SK-N-SH treated with all-trans-retinoic acid at 6 μM for 48 hours (cell line): ENCODE results near the gene KRT84.

Source experiments
- ATAC-seq: fragments of 200-7000 bp; cut with Tn5 transposase; 3 replicates; pipeline ENCODE4 v1.9.1; 2020; ENCODE audit warnings: mild to moderate bottlenecking, moderate library complexity
- ARNTL ChIP-seq: fragments of 450-650 bp; formaldehyde crosslinking; IDR thresholded peaks from 2 replicates; pipeline ENCODE4 v1.5.0; 2020; ENCODE audit warnings: low read depth, mild to moderate bottlenecking, moderate library complexity, borderline replicate concordance
- BACH2 ChIP-seq: fragments of 250-450 bp; sonication (Bioruptor Pico); IDR thresholded peaks from 2 replicates; pipeline ENCODE4 v1.9.0; 2021; ENCODE audit warnings: mild to moderate bottlenecking, borderline replicate concordance
- CREB5 ChIP-seq: fragments of 250-450 bp; sonication (Bioruptor Pico); IDR thresholded peaks from 2 replicates; pipeline ENCODE4 v1.5.1; 2020; ENCODE audit warnings: low read depth, mild to moderate bottlenecking, moderate library complexity
- CSDC2 ChIP-seq: fragments of 250-450 bp; sonication (Bioruptor Pico); IDR thresholded peaks from 2 replicates; pipeline ENCODE4 v1.5.0; 2020; ENCODE audit warnings: mild to moderate bottlenecking, moderate library complexity
- CSRNP3 ChIP-seq: fragments of 250-450 bp; sonication (Bioruptor Pico); IDR thresholded peaks from 2 replicates; pipeline ENCODE4 v1.5.1; 2021; ENCODE audit warnings: mild to moderate bottlenecking, moderate library complexity
- ESRRG ChIP-seq: fragments of 250-450 bp; sonication (Bioruptor Pico); IDR thresholded peaks from 2 replicates; pipeline ENCODE4 v1.6.1; 2021; ENCODE audit warnings: mild to moderate bottlenecking
- ISL1 ChIP-seq: fragments of 250-450 bp; sonication (Bioruptor Pico); IDR thresholded peaks from 2 replicates; pipeline ENCODE4 v2.1.2; 2022; ENCODE audit warnings: mild to moderate bottlenecking, moderate library complexity
- OSR1 ChIP-seq: fragments of 250-450 bp; sonication (Bioruptor Pico); IDR thresholded peaks from 2 replicates; pipeline ENCODE4 v1.8.0; 2022; ENCODE audit warnings: moderate library complexity, mild to moderate bottlenecking, inconsistent platforms
- PATZ1 ChIP-seq: fragments of 250-450 bp; sonication (Bioruptor Pico); IDR thresholded peaks from 2 replicates; pipeline ENCODE4 v1.8.0; 2020; ENCODE audit warnings: mild to moderate bottlenecking, moderate library complexity, borderline replicate concordance
- POU6F1 ChIP-seq: fragments of 250-450 bp; sonication (Bioruptor Pico); IDR thresholded peaks from 2 replicates; pipeline ENCODE4 v1.8.0; 2021; ENCODE audit warnings: low read depth, mild to moderate bottlenecking, moderate library complexity, borderline replicate concordance
- PPARA ChIP-seq: fragments of 250-450 bp; sonication (Bioruptor Pico); IDR thresholded peaks from 2 replicates; pipeline ENCODE4 v1.5.0; 2020; ENCODE audit warnings: mild to moderate bottlenecking, borderline replicate concordance
- RARB ChIP-seq: fragments of 250-450 bp; sonication (Bioruptor Pico); IDR thresholded peaks from 2 replicates; pipeline ENCODE4 v1.8.0; 2021; ENCODE audit warnings: mild to moderate bottlenecking, moderate library complexity
- SNAI2 ChIP-seq: fragments of 250-450 bp; sonication (Bioruptor Pico); IDR thresholded peaks from 2 replicates; pipeline ENCODE4 v1.5.0; 2020; ENCODE audit warnings: mild to moderate bottlenecking, moderate library complexity
- TCF4 ChIP-seq: fragments of 250-450 bp; sonication (Bioruptor Pico); IDR thresholded peaks from 2 replicates; pipeline ENCODE4 v1.8.0; 2021; ENCODE audit warnings: mild to moderate bottlenecking, moderate library complexity, borderline replicate concordance
- TOX ChIP-seq: fragments of 250-450 bp; sonication (Bioruptor Pico); IDR thresholded peaks from 2 replicates; pipeline ENCODE4 v1.8.0; 2021; ENCODE audit warnings: mild to moderate bottlenecking, moderate library complexity, borderline replicate concordance
- TSHZ2 ChIP-seq: fragments of 250-450 bp; sonication (Bioruptor Pico); IDR thresholded peaks from 2 replicates; pipeline ENCODE4 v1.5.0; 2020; ENCODE audit warnings: mild to moderate bottlenecking, moderate library complexity
- ZC3H10 ChIP-seq: fragments of 250-450 bp; sonication (Bioruptor Pico); IDR thresholded peaks from 2 replicates; pipeline ENCODE4 v1.5.1; 2021; ENCODE audit warnings: mild to moderate bottlenecking, moderate library complexity
- ZFP3 ChIP-seq: fragments of 250-450 bp; sonication (Bioruptor Pico); IDR thresholded peaks from 2 replicates; pipeline ENCODE4 v1.5.0; 2020; ENCODE audit warnings: mild to moderate bottlenecking, moderate library complexity
- ZFP30 ChIP-seq: fragments of 450-650 bp; formaldehyde crosslinking; IDR thresholded peaks from 2 replicates; pipeline ENCODE4 v1.5.0; 2022; ENCODE audit warnings: mild to moderate bottlenecking, moderate library complexity
- ZNF565 ChIP-seq: fragments of 450-650 bp; formaldehyde crosslinking; conservative IDR thresholded peaks from 2 replicates; pipeline ENCODE4 v1.5.0; 2020; ENCODE audit warnings: low read depth, mild to moderate bottlenecking, moderate library complexity
- ZNF70 ChIP-seq: fragments of 450-650 bp; formaldehyde crosslinking; IDR thresholded peaks from 2 replicates; pipeline ENCODE4 v1.5.0; 2020; ENCODE audit warnings: mild to moderate bottlenecking, moderate library complexity
- ZNF8 ChIP-seq: fragments of 450-650 bp; formaldehyde crosslinking; IDR thresholded peaks from 2 replicates; pipeline ENCODE4 v1.5.0; 2020; ENCODE audit warnings: mild to moderate bottlenecking, moderate library complexity

Gene KRT84

GRCh38 chr12:52361553-52361952, 23.9 kb downstream of the KRT84 start:
- no peak for ATAC-seq
- TF ChIP-seq PATZ1, result no peak
- no peak for TF ChIP-seq PPARA (CRISPR knock-in tag)
- TF ChIP-seq POU6F1, result no peak
- TF ChIP-seq ESRRG (CRISPR knock-in tag), result no peak
- no peak for TF ChIP-seq CSDC2 (CRISPR knock-in tag)
- no peak for TF ChIP-seq CREB5 (CRISPR knock-in tag)
- TF ChIP-seq TCF4 (CRISPR knock-in tag), result no peak
- no peak for TF ChIP-seq ISL1 (CRISPR knock-in tag)
- TF ChIP-seq ZFP3 (CRISPR knock-in tag), result no peak
- TF ChIP-seq OSR1, result no peak
- TF ChIP-seq TSHZ2 (CRISPR knock-in tag), result no peak
- no peak for TF ChIP-seq BACH2
- no peak for TF ChIP-seq ZNF8 (CRISPR knock-in tag)
- no peak for TF ChIP-seq RARB
- no peak for TF ChIP-seq TOX (CRISPR knock-in tag)
- no peak for TF ChIP-seq ARNTL (CRISPR knock-in tag)
- TF ChIP-seq, all 23 proteins: peak for 0

- no peak for ATAC-seq
- no peak for TF ChIP-seq CSDC2 (CRISPR knock-in tag)
- TF ChIP-seq OSR1, result no peak
- no peak for TF ChIP-seq ZNF565 (CRISPR knock-in tag)
- TF ChIP-seq ZNF70, result no peak
- TF ChIP-seq ISL1 (CRISPR knock-in tag), result no peak
- no peak for TF ChIP-seq TSHZ2 (CRISPR knock-in tag)
- no peak for TF ChIP-seq PPARA (CRISPR knock-in tag)
- no peak for TF ChIP-seq ZFP30 (CRISPR knock-in tag)
- no peak for TF ChIP-seq SNAI2 (CRISPR knock-in tag)
- TF ChIP-seq BACH2, result no peak
- no peak for TF ChIP-seq PATZ1
- TF ChIP-seq POU6F1, result no peak
- no peak for TF ChIP-seq CSRNP3 (CRISPR knock-in tag)
- no peak for TF ChIP-seq ZC3H10
Measured at GRCh38 chr12:52360663-52361271, 24.7 kb downstream of the KRT84 start.
